ENCODE results near the gene ALB. TPM values are rescaled to one million over a fixed set of nuclear protein-coding genes. Genes with fewer than 3 reads are reported as not detected.

The ALB gene
- total and polyA plus RNA-seq, 2 of the 8 experiments (the other 6 are each of a cell fraction or from before 2014, with no cell fraction given), result 0.12 TPM; not detected in 1

- FAIRE-seq (peak; percentile 50), DNase-seq (ENCODE audit: low read depth in 1 of 2, low spot score in 2 of 2) (no peak)
- Histone ChIP-seq H3K4ac (replicated peaks; ENCODE audit: insufficient read length, low read depth, low read length) (no peak overlapping the region), H4K8ac (ENCODE audit: extremely low read depth, insufficient read depth, low read length) (no peak overlapping the region), H4K91ac (replicated peaks; ENCODE audit: insufficient read length, low read length) (no peak overlapping the region), H3K27ac (ENCODE audit: low read depth, low read length) (no peak overlapping the region), H3K79me1 (ENCODE audit: low read depth, low read length) (no peaks in the 10 kb centered on the region), H2BK120ac (replicated peaks; ENCODE audit: low read depth, low read length) (no peak overlapping the region), H3K23me2 (ENCODE audit: low read depth, low read length) (no peaks in the 10 kb centered on the region), H3K56ac (replicated peaks; ENCODE audit: insufficient read length, low read depth, low read length) (no peak overlapping the region), H3K79me2 (ENCODE audit: control insufficient read depth in 1 of 2, insufficient read depth in 2 of 2, low read length in 2 of 2) (no peaks in the 10 kb centered on the region), H3K36me3 (ENCODE audit: control insufficient read depth in 2 of 4, insufficient read depth in 4 of 4, low read length in 3 of 4) (no peaks in the 10 kb centered on the region), H2AFZ (ENCODE audit: low read length) (peak overlapping the region; percentile 92; the same call in 1 of the 2 replicates), H2BK20ac (ENCODE audit: low read length) (no peak overlapping the region), H3K4me1 (replicated peaks in 1 of 4; ENCODE audit: control insufficient read depth in 3 of 4, insufficient read depth in 4 of 4, low read length in 3 of 4) (no peaks in the 10 kb centered on the region), H3K4me3 (ENCODE audit: extremely low read depth in 1 of 4, insufficient read depth in 2 of 4, low read depth in 3 of 4, low read length in 4 of 4) (no peak overlapping the region), H3K23ac (ENCODE audit: insufficient read length) (no peak overlapping the region), H3K18ac (ENCODE audit: extremely low read depth, low read length) (no peak overlapping the region), H2BK12ac (ENCODE audit: low read depth, low read length) (no peak overlapping the region), H4K5ac (ENCODE audit: insufficient read length, low read depth, low read length) (no peak overlapping the region), H2AK5ac (ENCODE audit: low read depth, low read length) (no peak overlapping the region), H4K20me1 (replicated peaks in 1 of 2; ENCODE audit: control insufficient read depth in 1 of 2, insufficient read depth in 2 of 2, low read length in 2 of 2) (no peaks in the 10 kb centered on the region), H3K4me2 (ENCODE audit: insufficient read depth in 1 of 2, low read depth in 2 of 2, low read length in 2 of 2) (no peak overlapping the region), H2BK5ac (ENCODE audit: low read depth, low read length) (no peak overlapping the region), H3K14ac (ENCODE audit: insufficient read length) (no peak overlapping the region), H3K9ac (replicated peaks in 1 of 4; ENCODE audit: extremely low read depth in 1 of 4, low read depth in 3 of 4, low read length in 3 of 4) (no peak overlapping the region), H3K9me3 (ENCODE audit: insufficient read depth in 2 of 2, low read depth in 1 of 2, low read length in 1 of 2) (no peaks in the 10 kb centered on the region), H2BK15ac (ENCODE audit: low read length) (no peak overlapping the region), H3K27me3 (replicated peaks in 1 of 4; ENCODE audit: control insufficient read depth in 3 of 4, extremely low read depth in 1 of 4, insufficient read depth in 3 of 4, low read length in 3 of 4) (no peaks in the 10 kb centered on the region)
- ChIA-PET CTCF (ENCODE audit: partially characterized antibody) (interaction anchor here (0.7 to 6.9 kb wide), 19 partner anchors 10 to 135 kb away, joined by 3 to 83 read pairs (median 4); no protein-coding TSS in a partner anchor), POLR2A (ENCODE audit: partially characterized antibody) (no interaction called here)
- TF ChIP-seq RAD21 (IDR thresholded peaks at IDR 0.05 in 1 of 2, conservative IDR thresholded peaks at IDR 0.05 in 1 of 2; ENCODE audit: low read depth in 2 of 2, low read length in 2 of 2), result peak; percentile 23 to 25; a peak in 3 of 4 replicates
- no peak for TF ChIP-seq MAFK (IDR thresholded peaks at IDR 0.05; ENCODE audit: low read depth, low read length)
- TF ChIP-seq, protein P1, sequence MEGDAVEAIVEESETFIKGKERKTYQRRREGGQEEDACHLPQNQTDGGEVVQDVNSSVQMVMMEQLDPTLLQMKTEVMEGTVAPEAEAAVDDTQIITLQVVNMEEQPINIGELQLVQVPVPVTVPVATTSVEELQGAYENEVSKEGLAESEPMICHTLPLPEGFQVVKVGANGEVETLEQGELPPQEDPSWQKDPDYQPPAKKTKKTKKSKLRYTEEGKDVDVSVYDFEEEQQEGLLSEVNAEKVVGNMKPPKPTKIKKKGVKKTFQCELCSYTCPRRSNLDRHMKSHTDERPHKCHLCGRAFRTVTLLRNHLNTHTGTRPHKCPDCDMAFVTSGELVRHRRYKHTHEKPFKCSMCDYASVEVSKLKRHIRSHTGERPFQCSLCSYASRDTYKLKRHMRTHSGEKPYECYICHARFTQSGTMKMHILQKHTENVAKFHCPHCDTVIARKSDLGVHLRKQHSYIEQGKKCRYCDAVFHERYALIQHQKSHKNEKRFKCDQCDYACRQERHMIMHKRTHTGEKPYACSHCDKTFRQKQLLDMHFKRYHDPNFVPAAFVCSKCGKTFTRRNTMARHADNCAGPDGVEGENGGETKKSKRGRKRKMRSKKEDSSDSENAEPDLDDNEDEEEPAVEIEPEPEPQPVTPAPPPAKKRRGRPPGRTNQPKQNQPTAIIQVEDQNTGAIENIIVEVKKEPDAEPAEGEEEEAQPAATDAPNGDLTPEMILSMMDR (IDR thresholded peaks at IDR 0.05; ENCODE audit: control extremely low read depth in 1 of 3, insufficient read depth in 1 of 3, low read depth in 1 of 3, low read length in 3 of 3), result peak in 1 of 3 experiments; percentile 40; a peak in 2 of 4 replicates
- WGBS, 2 experiments (ENCODE audit: extremely low coverage in 1 of 2, insufficient coverage in 1 of 2, insufficient read length in 1 of 2, insufficient replicate concordance in 2 of 2, low coverage in 1 of 2, low lambda C conversion rate in 2 of 2, missing lambda C conversion rate in 1 of 2), result 48% methylated on average over 3 of the region's 3 CpGs; no CpG with 5 or more reads in 1 of the 2 experiments
Observed at GRCh38 chr4:73434311-73434710, 30.2 kb downstream of the ALB start.

Measured in H1 (cell line).